HL-60/S4 treated with phorbol 12-myristate 13-acetate at 8.2 ng/mL for 4 days and 3 days (cell line): ENCODE results near the gene CIT.

Source experiments
- in situ Hi-C: fragments of 300-500 bp; cut with MboI; formaldehyde crosslinking; loops from 2 replicates; pipeline ENCODE4 v1.15.0; 2022; ENCODE audit warnings: low sequenced_read_pairs

Gene CIT

DNA sequence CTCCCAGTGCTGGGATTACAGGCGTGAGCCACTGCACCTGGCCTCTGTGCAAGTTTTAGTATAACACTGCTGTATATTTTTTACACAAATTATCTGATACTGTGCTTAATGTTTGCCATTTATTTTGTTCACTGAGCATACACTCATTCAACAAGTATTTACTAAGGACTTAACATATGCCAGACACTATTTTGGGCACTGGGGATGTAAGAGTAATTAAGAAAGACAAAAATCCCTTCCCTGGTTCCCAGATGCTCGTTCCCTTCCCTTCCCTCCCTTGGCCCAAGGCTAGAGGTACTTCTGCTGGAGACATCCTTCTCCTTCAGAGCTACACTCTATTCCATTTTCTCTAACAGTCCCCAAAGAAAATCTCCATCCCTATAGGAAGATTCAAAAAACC lies 12.5 kb downstream of the CIT start:
- in situ Hi-C loops: no loop called here

DNA sequence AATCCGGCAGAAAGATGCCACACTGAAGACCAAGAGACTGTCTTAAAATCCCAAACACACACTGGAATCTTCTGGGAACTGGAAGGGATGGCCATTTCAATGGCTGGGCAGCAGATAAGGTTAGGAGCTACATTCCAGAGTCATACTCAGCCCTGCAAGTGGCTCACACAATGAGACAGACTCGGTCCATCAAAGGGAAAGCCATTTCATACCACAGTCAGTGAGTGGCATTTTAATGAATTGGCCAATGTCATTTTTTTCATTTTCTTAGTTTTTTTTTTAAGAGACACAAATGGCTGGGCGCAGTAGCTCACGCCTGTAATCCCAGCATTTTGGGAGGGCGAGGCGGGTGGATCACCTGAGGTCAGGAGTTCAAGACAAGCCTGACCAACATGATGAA lies 17.9 kb downstream of the CIT start:
- in situ Hi-C loops: no loop called here

DNA sequence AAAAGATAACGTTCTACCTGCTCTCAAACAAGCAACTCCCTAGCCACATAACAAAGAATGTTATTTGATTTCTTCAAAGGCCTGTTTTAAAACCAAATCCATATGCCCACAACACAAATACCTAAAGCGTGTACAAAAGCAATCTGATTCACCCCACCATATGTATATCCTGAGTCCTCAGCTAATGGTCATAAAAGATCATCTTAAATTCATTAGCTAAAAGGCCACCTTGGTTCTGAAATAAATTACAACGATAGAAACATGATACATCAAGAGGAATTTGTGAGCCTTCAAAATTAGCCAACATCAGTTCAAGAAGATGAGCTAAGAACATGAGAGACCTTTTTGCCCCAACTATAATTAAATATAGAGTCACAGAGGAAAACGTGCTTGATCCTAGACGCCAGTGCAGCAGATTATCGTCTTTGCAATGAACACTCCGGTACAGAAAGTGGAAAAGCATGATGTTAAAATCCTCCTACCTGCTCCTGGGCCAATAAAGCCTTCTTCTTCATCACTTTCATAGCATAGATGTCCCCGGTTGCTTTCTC lies 20.0 kb downstream of the CIT start:
- in situ Hi-C loops: no loop called here

DNA sequence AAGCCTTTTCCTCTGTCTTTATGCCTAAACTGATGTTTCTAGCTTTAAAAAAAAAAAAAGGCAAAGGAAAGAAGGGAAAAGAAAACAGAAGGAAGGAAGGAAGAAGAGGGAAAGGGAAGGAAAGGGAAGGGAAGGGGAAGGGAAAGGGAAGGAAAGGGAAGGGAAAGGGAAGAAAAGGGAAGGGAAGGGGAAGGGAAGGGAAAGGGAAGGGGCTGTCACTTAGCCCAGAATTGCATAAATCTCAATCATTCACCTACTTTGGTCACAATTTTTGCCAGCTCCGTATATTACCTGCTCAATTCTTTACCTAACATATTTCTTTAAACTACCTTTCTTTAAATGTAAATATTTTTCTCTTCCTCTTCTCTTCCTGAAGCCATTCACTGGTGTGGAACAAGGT lies 26.8 kb downstream of the CIT start:
- in situ Hi-C loops: no loop called here

DNA sequence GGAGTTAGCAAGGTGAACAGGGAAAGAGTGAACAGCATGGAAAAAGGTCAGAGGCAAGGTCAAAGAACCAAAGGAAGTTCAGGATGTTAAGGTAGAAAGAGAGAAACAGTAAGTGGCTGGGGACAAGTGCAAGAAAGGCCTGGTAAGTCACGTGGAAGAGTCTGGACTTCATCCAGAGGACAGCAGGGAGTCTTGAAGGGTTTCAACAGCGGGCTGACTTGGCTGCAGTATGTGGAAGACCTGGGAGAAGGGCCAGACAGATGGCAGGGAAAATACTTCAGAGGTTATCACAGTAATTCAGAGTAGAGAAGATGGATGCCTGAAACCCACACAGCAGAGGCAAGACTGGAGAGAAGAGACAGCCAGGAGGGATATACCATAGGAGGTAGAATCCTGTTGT lies 34.0 kb downstream of the CIT start:
- in situ Hi-C loops: no loop called here

DNA sequence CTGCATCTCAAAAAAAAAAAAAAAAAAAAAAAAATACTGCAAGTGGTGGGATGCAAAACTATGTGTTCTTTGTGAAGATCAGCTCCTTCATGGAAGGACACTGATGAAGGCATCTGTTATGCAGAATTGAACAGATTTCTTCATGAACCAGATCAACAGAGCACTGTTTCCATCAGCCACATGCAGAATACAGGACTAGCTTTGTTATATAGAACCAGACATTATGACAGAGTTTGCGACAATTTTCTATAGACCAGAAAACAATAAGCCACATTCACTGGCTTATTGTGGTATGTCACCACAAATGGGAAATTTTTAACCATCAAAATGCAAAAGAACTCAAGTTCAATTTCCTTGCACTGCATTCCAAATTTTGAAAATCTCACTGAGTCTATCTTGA lies 34.7 kb downstream of the CIT start:
- in situ Hi-C loops: no loop called here

DNA sequence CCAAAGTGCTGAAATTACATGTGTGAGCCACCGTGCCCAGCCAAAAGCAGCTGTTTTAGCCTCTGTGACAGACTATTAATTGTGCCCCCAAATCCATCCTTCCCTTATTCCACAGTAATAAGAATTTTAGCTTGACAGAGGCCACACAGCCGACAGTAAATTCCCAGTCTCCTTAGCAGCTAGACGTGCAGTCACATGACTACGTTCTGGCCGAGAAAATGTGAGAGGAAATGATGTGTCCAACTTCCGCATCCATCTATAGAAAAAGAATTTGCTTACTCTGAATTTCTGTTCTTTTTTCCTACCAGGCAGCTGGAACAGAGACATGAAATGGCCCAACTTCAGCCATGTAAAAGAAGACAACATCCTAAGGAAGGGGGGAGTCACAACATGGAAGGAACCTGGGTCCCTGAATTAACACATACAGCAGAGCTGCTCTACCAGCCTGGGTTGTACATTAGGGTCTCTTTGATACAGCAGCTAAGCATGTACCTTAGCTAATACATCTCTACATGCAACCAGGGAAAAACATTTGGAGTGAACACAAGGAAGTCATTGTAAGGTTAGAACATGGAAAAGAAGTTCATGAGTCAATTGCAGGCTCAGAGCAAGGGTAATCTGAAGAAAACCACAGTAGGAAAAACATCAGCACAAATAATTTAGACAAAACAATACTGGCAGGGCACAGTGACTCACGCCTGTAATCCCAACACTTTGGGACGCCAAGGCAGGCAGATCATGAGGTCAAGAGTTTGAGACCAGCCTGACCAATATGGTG lies 35.5 kb downstream of the CIT start:
- in situ Hi-C loops: no loop called here

DNA sequence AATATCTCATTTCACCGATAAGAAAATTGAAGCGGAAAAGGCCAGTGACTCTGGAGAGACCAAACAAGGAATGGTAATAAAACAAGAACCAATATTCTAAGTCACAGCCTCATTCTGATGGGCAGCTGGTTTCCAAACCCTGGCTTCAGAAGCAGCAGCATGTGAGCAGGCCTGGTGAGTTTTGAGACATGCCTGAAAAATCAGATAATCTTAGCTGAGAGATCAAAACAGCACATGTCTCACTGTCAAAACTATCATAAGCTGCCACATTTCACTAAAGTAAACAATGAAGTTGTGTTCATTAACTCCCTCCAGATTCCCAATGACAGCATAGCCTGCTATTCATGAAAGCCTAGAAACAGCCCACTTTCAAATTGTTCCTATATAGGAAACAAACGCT lies 36.5 kb downstream of the CIT start:
- in situ Hi-C loops: no loop called here

DNA sequence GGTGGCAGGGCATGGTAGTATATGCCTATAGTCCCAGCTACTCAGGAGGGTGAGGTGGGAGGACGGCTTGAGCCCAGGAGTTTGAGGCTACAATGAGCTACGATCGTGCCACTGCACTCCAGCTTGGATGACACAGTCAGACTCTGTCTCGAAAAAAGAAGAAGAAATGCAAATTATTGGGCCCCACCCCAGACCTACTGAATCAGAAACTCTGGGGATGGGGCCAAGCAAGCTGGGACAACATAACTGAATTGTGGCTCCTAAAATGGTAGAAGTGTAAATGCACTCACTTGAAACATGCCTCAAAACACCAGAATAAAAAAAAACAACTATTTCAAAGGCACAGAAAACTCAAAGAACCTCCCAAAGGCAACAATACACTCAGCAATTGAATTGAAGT lies 37.0 kb downstream of the CIT start:
- in situ Hi-C loops: no loop called here

DNA sequence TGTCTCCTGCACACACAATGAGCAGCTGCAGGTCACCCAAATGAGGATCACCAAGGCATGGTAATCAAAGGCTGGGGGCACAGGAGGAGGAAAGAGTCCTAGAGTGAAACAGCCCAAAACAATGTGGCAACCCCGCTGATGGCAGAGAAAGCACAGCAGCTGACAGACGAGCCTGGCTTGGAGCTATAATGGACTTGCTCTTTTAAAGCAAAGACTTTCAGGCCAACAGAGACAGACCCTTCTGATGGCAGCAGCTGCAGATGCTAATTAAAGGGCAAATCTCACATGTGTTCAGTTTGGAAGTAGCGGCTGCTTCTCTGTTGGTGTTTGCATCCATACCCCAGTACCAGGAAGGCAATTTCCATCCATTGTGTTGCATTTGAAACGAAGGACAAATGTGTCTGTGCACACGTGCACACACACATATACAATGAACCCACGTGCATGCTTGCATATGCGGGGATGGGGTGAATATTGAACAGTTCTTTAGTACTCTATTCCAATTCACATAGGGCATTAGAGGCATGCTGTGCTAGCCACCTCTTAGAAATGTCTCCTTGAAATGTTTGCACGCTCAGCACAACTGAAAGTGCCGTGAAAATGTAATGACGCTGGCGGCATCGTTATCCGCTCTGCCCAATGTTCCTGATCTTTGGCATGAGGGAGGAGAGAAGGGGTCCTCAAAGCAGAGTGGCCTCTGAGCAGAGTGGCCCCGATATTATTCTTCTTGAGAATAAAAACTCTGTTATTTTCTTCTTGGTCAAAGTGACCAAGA lies 38.1 kb downstream of the CIT start:
- in situ Hi-C loops: no loop called here

DNA sequence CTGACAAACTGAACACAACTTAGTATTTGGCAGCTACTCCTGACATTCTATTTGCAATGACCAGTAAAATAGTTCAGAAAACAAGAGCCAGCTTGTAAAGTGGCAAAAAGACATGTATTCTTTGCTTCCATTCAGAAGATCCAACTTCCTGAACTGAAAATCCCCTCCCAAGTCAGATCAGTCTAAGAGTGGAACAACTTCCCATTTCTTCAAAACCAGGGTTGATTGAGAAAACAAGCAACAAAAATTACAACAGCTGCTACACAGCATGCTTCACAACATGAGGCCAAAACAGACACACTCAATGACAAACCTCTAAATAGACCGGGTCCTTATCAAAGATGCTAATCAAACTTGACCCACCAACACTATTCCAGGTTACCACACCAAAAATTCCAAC lies 40.3 kb downstream of the CIT start:
- in situ Hi-C loops: no loop called here

DNA sequence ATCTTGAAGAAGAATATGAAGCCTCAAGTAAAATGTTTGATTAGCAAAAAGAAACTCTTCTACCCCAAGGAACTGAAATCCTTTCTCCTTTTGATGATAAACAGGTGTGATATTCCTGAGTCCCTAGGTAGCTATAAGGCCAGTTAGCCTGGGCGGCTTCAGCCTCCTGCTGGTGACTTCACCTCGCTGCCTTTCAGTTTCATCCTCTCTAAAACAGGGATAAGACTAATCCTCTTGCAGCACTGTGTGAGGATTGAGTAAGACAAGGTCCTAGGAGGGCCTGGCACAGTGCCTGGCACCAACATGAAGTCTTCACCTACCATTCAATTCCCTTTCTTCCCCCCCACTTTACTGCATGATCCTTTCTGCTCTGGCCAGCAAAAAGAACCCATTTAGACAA lies 42.1 kb downstream of the CIT start:
- in situ Hi-C loops: no loop called here

DNA sequence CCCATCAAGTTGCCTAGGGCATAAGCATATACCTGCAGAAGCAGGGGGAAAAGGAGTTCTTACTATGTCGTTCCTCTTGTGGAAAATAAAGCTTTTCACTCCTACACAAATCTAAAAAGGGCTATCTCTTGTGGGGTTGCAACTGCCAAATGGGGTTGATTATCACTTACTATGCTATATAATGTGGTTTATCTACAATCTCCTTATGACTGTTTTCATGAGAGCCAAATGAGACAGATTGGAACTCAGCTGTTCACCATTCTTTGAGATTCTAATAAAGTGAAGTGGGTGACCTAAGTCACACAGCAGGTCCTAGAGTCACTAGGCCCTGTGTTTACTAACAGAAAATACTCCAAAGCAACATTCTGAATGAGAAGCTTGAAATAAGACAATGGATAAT lies 47.7 kb downstream of the CIT start:
- in situ Hi-C loops: no loop called here

DNA sequence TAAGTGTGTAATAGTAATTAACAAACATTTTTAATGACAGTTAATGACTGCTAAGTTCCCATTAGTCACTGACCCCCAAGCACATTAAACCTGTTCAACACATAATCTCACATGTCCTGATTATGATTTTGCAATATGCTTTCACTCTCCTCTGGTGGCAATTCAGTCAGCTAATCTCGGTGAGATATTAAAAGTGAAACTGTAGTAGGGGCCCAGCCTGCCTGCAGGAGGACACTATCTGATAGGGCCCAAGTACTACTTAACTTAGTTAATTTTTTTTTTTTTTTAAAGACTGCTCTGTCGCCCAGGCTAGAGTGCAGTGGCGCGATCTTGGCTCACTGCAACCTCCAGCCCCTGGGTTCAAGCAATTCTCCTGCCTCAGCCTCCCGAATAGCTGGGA lies 48.8 kb downstream of the CIT start:
- in situ Hi-C loops: no loop called here

DNA sequence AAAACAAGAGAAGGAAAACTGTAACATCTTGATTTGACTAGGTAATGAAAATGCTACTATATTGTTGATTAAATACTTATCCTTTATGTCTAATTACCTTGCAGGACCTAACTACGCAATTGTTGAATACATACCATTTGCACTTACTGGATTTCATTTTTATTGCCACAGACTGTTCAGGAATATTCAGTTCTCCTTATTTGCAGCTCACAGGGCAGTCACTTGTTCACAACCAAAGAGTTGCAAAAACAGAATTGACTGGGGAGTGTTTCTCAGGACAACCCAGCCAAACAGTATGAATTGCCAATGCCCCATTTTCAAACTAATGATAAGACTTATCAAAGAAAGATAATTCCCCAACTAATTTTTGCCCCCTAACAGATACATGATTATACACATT lies 49.4 kb downstream of the CIT start:
- in situ Hi-C loops: no loop called here

DNA sequence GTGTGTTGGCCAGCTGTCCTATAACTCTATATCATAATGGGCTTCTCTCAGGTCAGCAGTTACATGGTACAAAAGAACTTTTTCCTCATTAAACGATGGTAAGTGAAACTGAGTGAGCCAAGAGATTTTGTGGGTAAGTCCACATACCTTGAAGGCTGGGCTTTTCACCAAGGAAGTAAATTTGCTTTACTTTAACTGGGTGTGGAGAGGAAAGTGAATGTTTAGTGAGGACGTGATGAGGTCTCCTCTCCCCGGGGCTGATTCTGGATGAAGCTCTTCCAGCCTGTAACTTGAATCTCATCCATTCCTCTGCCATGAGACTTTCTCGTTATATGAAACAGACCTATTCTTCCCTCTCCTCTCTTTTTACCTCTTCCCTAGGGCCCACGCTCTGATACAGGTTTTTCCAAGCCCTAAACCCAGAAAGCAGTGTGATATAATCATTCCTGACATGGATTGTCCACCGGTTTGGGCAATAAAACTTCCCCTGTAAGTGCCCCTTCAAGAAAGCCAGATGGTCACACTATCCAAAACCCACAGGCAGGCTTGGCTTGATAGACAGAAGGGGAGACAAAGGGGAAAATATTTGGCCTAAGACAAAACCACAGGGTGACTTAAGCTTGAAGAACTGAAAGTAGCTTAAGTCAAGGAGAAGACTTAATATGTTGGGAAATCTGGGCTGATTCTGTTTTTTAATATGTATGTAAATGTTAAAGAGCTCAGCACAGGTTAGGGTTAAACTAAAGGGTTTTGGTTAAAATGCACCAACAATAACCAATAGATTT lies 50.3 kb downstream of the CIT start:
- in situ Hi-C loops: no loop called here

DNA sequence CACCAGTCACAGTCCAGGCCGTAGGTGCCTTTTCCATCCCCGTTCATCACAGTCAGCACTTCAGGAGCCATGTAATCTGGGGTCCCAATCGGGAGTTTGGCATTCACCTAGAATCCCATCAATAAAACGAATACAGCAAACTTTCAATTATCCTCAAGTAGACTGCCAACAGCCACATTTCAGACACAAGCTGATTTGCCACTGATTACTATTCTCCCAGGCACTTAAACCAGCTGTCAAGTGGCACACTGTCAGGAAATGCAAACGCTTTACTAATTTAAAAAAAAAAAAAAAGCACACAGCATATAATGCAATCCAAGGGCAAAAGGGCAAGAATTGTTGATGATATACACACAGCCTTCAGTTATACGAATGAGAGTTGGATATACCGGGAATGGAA lies 51.9 kb downstream of the CIT start:
- in situ Hi-C loops: no loop called here

DNA sequence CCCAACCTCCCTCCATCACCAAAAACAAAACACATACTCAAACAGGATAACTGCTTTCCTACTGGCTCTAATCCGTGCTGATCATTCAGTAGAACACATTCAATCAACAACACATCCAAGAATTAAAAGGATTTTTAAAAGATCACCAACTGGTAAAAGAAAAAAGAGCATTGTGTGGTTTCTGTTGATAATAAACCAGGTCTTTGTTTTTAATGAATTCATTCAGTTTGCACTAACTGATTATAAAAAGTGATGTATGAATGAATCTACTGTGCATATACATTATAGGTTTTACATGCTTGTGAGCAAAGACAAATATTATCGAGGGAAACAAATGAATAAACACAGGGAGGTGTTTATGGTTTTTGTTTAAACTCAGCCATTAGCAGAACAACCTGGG lies 55.1 kb downstream of the CIT start:
- in situ Hi-C loops: no loop called here

DNA sequence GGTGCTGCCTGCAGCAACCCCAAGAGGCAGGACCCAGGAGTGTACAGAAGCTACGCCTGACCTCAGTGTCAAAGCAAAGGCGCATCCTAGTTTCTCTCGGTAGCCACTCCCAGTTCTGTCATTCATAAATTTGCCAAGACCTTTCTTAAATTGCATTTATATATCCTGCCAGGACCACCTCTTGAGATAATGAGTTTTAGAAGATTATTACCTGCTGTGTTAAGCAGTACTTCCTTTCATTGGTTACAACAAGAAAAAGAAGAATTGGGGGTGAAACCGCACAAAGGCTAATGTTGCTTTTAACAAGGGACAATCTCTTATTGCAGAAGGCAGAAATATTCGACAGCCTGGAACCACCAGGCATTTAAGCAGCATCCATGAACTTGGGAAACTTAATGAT lies 57.8 kb downstream of the CIT start:
- in situ Hi-C loops: no loop called here

DNA sequence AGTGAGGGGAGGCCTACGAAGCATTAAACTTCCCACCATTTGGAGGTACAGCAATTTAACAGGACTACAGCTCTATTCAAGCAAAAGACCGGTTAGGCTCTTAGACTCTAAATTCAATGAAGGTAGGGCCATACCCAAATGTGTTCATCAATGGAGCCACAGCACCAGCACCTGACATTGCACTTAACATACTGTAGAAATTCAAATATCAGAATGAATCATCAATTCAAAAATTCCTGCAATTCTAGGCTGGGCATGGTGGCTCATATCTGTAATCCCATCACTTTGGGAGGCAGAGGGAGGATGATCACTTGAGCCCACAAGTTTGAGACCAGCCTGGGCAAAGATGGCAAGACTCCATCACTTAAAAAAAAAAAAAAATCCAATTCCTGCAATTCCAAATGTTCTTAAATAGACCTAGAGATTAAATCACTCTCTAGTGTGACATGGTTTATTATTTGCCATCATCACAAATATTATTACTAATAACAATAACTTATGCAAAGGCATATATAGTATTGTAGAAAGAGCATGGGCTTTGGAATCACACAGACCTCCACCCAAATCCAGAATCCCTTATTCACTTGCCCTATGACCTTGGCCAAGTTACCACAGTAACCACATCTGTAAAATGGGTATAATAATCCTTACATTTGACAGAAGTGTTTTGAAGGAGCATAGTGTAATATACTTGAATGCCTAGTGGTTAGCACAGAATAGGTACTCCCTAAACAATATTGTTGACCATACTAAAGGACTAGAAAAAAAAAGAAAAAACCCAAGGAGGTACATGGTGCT lies 59.4 kb downstream of the CIT start:
- in situ Hi-C loops: no loop called here

DNA sequence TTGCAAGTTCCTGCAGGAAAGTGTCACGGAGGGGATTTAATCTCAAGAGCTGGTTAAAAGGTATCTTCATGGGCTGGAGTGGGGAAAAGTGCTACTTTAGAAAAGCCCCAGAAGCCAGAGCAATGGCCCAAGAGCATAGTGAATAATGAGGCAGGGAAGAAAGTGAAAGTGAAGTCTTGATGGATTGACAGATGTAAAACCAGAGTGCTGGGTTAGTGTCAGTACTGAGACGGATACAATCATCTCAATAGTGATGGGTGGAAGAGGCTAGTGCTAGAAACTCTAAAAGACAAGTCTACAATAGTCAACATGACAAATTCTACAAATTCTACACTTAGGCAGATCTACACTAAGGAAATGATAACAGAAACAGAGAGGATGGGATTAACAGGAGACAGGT lies 68.1 kb downstream of the CIT start:
- in situ Hi-C loops: no loop called here
